Fibroblast of lung (primary cell): ENCODE measurements around the gene GALNT7. TPM values are rescaled to one million over a fixed set of nuclear protein-coding genes. Genes with fewer than 3 reads are reported as not detected.

ENCODE experiments used
- DNase-seq, 2 donors: peaks; one replicate each; pipeline versions ENCODE4 v3.0.0 to v3.0.0-alpha.2; 2010; ENCODE audit warnings: low read depth in 2 of 2
- H2AFZ ChIP-seq: 2 replicates; pipeline ENCODE4 v1.5.1; 2012; ENCODE audit warnings: low read length, control low read depth, inconsistent platforms
- H3K27ac ChIP-seq: 2 replicates; pipeline ENCODE4 v1.5.1; 2011; ENCODE audit warnings: low read length, control low read depth; ENCODE audit not compliant: insufficient read depth
- H3K27me3 ChIP-seq: 2 replicates; pipeline ENCODE4 v1.5.1; 2011; ENCODE audit warnings: mild to moderate bottlenecking, low read length; ENCODE audit not compliant: control insufficient read depth, insufficient read depth
- H3K36me3 ChIP-seq: 2 replicates; pipeline ENCODE4 v1.5.1; 2011; ENCODE audit warnings: low read length; ENCODE audit not compliant: control insufficient read depth, insufficient read depth
- H3K4me1 ChIP-seq: 2 replicates; pipeline ENCODE4 v1.5.1; 2011; ENCODE audit warnings: low read length; ENCODE audit not compliant: control insufficient read depth, insufficient read depth; ENCODE audit errors: extremely low read depth
- H3K4me2 ChIP-seq: 2 replicates; pipeline ENCODE4 v1.5.1; 2011; ENCODE audit warnings: low read length, control low read depth; ENCODE audit not compliant: insufficient read depth; ENCODE audit errors: extremely low read depth
- H3K4me3 ChIP-seq, 4 experiments: fragments of 200-600 bp in 1 of 4; sonication (generic) in 1 of 4; replicated peaks in 1 of 4; 2 replicates each; pipeline ENCODE4 v1.5.1; 2011 to 2016; ENCODE audit warnings: low read length in 4 of 4, low read depth in 3 of 4, mild to moderate bottlenecking in 3 of 4, control low read depth in 2 of 4, inconsistent platforms in 1 of 4, mixed read lengths in 1 of 4; ENCODE audit not compliant: insufficient read depth in 1 of 4; ENCODE audit errors: control extremely low read depth in 1 of 4
- H3K79me2 ChIP-seq: 2 replicates; pipeline ENCODE4 v1.5.1; 2012; ENCODE audit warnings: mild to moderate bottlenecking, low read length, inconsistent platforms; ENCODE audit not compliant: control insufficient read depth, insufficient read depth
- H3K9ac ChIP-seq: 2 replicates; pipeline ENCODE4 v1.5.1; 2011; ENCODE audit warnings: mild to moderate bottlenecking, low read length, control low read depth; ENCODE audit not compliant: insufficient read depth
- H3K9me3 ChIP-seq: 2 replicates; pipeline ENCODE4 v1.5.1; 2012; ENCODE audit warnings: low read depth, low read length; ENCODE audit not compliant: control insufficient read depth, insufficient read depth
- H4K20me1 ChIP-seq: 2 replicates; pipeline ENCODE4 v1.5.1; 2011; ENCODE audit warnings: low read length; ENCODE audit not compliant: control insufficient read depth, insufficient read depth; ENCODE audit errors: extremely low read depth
- EZH2 ChIP-seq: IDR thresholded peaks from 2 replicates; pipeline ENCODE4 v1.5.1; 2012; ENCODE audit warnings: low read length, control low read depth, mild to moderate bottlenecking; ENCODE audit errors: missing control alignments
- polyA plus RNA-seq, 2 donors: library from polyadenylated mRNA; depleted of rRNA in 1 of 2; stranded (reverse) in 1 of 2; unstranded in 1 of 2; fragments of >200 nt; gene quantifications; 2 replicates each; pipeline ENCODE4 v1.2.1, GENCODE V29; 2011 to 2012; ENCODE audit warnings: missing spikeins in 1 of 2
- total RNA-seq: library from RNA; depleted of rRNA; stranded (reverse); fragments of >200 nt; gene quantifications from 2 replicates; pipeline ENCODE4 v1.2.1, GENCODE V29; 2014
- TF ChIP-seq, protein P1 (sequence below), 2 donors: IDR thresholded peaks in 1 of 2; conservative IDR thresholded peaks in 1 of 2; 1 replicate in 1 of 2; 2 replicates in 1 of 2; pipeline ENCODE4 v1.5.1; 2011 to 2012; ENCODE audit warnings: low read length in 2 of 2, control low read depth in 1 of 2, inconsistent platforms in 1 of 2, low read depth in 1 of 2, mild to moderate bottlenecking in 1 of 2

Gene GALNT7
- total and polyA plus RNA-seq, 2 donors (not counting 1 experiment from before 2014, with no cell fraction given): 40.4 to 45.4 TPM

DNA sequence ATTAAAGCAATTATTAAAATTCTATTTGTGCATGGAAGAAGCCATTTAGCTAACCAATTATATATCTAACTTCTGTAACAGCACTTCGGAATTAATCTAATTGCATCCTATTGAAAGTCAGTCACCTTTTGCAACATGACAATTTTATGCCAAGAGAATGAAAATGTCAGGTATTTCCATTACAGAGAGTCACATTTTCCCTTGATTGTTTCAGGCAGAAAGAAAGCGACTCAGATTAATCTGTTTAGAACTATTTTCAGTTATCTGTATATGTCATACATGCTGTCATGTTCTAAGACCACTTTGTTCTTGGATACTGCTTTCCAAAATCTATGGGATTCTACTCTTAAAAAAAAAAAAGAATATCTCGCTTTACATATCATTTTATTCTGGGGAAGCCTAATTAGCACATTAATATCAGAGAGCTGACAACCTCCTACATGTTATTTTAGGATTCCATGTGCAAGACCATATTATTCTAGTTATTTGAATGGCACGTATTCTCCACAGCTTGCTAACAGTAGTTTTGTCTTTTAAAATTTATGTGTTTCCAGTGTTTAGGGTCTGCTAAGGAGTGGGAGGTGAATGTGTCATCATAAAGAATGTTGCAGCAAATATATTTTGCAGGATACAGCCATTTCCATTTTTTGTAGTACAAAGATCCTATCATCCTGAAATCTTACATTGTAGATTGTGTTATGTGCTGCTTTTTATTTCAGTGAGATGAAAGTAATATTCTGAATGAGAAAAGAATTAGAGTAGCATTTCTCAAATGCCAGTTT, 31.7 kb downstream of the GALNT7 start:
- Histone ChIP-seq H3K27ac (no peak overlapping the region), H3K4me2 (no peak overlapping the region), H3K27me3 (no peaks in the 10 kb centered on the region), H3K79me2 (no peaks in the 10 kb centered on the region), H2AFZ (no peak overlapping the region), H3K4me1 (no peaks in the 10 kb centered on the region), H4K20me1 (no peaks in the 10 kb centered on the region), H3K4me3 (no peak overlapping the region), H3K9me3 (no peaks in the 10 kb centered on the region), H3K36me3 (no peaks in the 10 kb centered on the region), H3K9ac (no peak overlapping the region)
- DNase-seq: no peak
- TF ChIP-seq, protein P1, sequence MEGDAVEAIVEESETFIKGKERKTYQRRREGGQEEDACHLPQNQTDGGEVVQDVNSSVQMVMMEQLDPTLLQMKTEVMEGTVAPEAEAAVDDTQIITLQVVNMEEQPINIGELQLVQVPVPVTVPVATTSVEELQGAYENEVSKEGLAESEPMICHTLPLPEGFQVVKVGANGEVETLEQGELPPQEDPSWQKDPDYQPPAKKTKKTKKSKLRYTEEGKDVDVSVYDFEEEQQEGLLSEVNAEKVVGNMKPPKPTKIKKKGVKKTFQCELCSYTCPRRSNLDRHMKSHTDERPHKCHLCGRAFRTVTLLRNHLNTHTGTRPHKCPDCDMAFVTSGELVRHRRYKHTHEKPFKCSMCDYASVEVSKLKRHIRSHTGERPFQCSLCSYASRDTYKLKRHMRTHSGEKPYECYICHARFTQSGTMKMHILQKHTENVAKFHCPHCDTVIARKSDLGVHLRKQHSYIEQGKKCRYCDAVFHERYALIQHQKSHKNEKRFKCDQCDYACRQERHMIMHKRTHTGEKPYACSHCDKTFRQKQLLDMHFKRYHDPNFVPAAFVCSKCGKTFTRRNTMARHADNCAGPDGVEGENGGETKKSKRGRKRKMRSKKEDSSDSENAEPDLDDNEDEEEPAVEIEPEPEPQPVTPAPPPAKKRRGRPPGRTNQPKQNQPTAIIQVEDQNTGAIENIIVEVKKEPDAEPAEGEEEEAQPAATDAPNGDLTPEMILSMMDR (conservative IDR thresholded peaks at IDR 0.05 in 1 of 2, IDR thresholded peaks at IDR 0.05 in 1 of 2; ENCODE audit: low read depth in 1 of 2, low read length in 2 of 2): no peak
- no peak for TF ChIP-seq EZH2

GRCh38 chr4:173202395-173202794, 33.8 kb downstream of the GALNT7 start:
- no peak for DNase-seq

GRCh38 chr4:173205656-173206055, 37.0 kb downstream of the GALNT7 start:
- Histone ChIP-seq H3K27me3 (no peaks in the 10 kb centered on the region), H3K9ac (no peak overlapping the region), H3K9me3 (no peaks in the 10 kb centered on the region), H3K36me3 (no peaks in the 10 kb centered on the region), H3K79me2 (no peaks in the 10 kb centered on the region), H4K20me1 (no peaks in the 10 kb centered on the region), H3K4me3 (no peak overlapping the region), H2AFZ (no peak overlapping the region), H3K4me2 (no peak overlapping the region), H3K4me1 (no peaks in the 10 kb centered on the region), H3K27ac (no peak overlapping the region)
- DNase-seq: no peak
- no peak for TF ChIP-seq EZH2
- TF ChIP-seq, protein P1 (conservative IDR thresholded peaks at IDR 0.05 in 1 of 2, IDR thresholded peaks at IDR 0.05 in 1 of 2; ENCODE audit: low read depth in 1 of 2, low read length in 2 of 2): no peak

More at GRCh38 chr4:173202395-173202794, 33.8 kb downstream of the GALNT7 start:
- no peaks in the 10 kb centered on the region for H4K20me1 ChIP-seq
- H3K79me2 ChIP-seq: no peaks in the 10 kb centered on the region
- no peaks in the 10 kb centered on the region for H3K9me3 ChIP-seq
- H3K27ac ChIP-seq: no peak overlapping the region
- no peak overlapping the region for H3K4me3 ChIP-seq
- no peak overlapping the region for H3K9ac ChIP-seq
- H3K4me1 ChIP-seq: no peaks in the 10 kb centered on the region
- no peaks in the 10 kb centered on the region for H3K36me3 ChIP-seq
- H2AFZ ChIP-seq: no peak overlapping the region
- TF ChIP-seq EZH2: no peak
- TF ChIP-seq, protein P1 (conservative IDR thresholded peaks at IDR 0.05 in 1 of 2, IDR thresholded peaks at IDR 0.05 in 1 of 2; ENCODE audit: low read depth in 1 of 2, low read length in 2 of 2): no peak
- no peak overlapping the region for H3K4me2 ChIP-seq
- no peaks in the 10 kb centered on the region for H3K27me3 ChIP-seq
